HepG2 (cell line): Measurements from ENCODE around the gene FGFR3. TPM values are rescaled to one million over a fixed set of nuclear protein-coding genes. Genes with fewer than 3 reads are reported as not detected.
A peak's percentile ranks its signal among the peaks of the same experiment; 100 is the strongest.

Experiments used
- ATAC-seq: fragments of 200-7000 bp; cut with Tn5 transposase; 3 replicates; pipeline ENCODE4 v1.9.1; 2020; ENCODE audit warnings: mild to moderate bottlenecking, moderate library complexity
- Bru-seq: library from RNA; stranded (reverse); fragments of 400-500 nt; gene quantifications from one replicate; lab custom pipeline; 2021; lab: Mats Ljungman, UMichigan
- BruChase-seq, 2 experiments: library from RNA; stranded (reverse); fragments of 400-500 nt; gene quantifications; one replicate each; lab custom pipeline; 2021; lab: Mats Ljungman, UMichigan
- BruUV-seq: library from RNA; stranded (reverse); fragments of 400-500 nt; replicated peaks from 2 replicates; lab custom pipeline; 2021; lab: Mats Ljungman, UMichigan
- CTCF ChIA-PET: fragments of 300-600 bp; formaldehyde crosslinking; extraction: SDS; loops from one replicate; lab custom pipeline; 2021; ENCODE audit warnings: low total read pairs, inconsistent platforms, low intra/inter-chr PET ratio; lab: Yijun Ruan, JAX
- POLR2A ChIA-PET: fragments of 350-600 bp; sonication (Branson Sonifier 250); formaldehyde crosslinking; loops from one replicate; lab custom pipeline; 2020; ENCODE audit warnings: antibody characterized with exemption, inconsistent platforms; lab: Yijun Ruan, JAX
- DNase-seq: peaks from one replicate; pipeline ENCODE4 v3.0.0-alpha.2; 2015; ENCODE audit warnings: low spot score
- FAIRE-seq: peaks from 3 replicates; lab custom pipeline; 2011; peaks lifted over from hg19 to GRCh38; lab: Jason Lieb, UNC
- H2AFZ ChIP-seq: one replicate; pipeline ENCODE4 v1.6.1; 2011; ENCODE audit warnings: low read length, inconsistent platforms
- H3K27ac ChIP-seq: fragments of 300-600 bp; 3 replicates; pipeline ENCODE4 v1.8.0; 2011; ENCODE audit warnings: mixed run types, mild to moderate bottlenecking, mixed read lengths, low read length, inconsistent platforms; ENCODE audit not compliant: insufficient read depth; ENCODE audit errors: extremely low read length
- H3K27me3 ChIP-seq, 2 experiments: fragments of 200-600 bp in 1 of 2; 2 replicates in 1 of 2; 3 replicates in 1 of 2; pipeline versions ENCODE4 v1.6.0 to v1.8.0; 2011; ENCODE audit warnings: low read length in 2 of 2, mild to moderate bottlenecking in 2 of 2, moderate library complexity in 2 of 2, inconsistent platforms in 1 of 2; ENCODE audit not compliant: insufficient read depth in 2 of 2, control insufficient read depth in 1 of 2
- H3K36me3 ChIP-seq, 2 experiments: fragments of 200-600 bp in 1 of 2; replicated peaks in 1 of 2; 2 replicates in 1 of 2; 3 replicates in 1 of 2; pipeline versions ENCODE4 v1.5.1 to v1.8.0; 2011; ENCODE audit warnings: low read length in 2 of 2, inconsistent platforms in 1 of 2; ENCODE audit not compliant: insufficient read depth in 2 of 2, control insufficient read depth in 1 of 2
- H3K4me1 ChIP-seq: 2 replicates; pipeline ENCODE4 v1.5.1; 2012; ENCODE audit warnings: low read length, inconsistent platforms; ENCODE audit not compliant: insufficient read depth
- H3K4me2 ChIP-seq: 2 replicates; pipeline ENCODE4 v1.6.0; 2011; ENCODE audit warnings: low read depth, low read length, inconsistent platforms
- H3K4me3 ChIP-seq, 3 experiments: fragments of 200-600 bp in 1 of 3; sonication (generic), shearing (Covaris generic) in 1 of 3; replicated peaks in 1 of 3; 2 replicates each; pipeline ENCODE4 v1.5.1; 2011 to 2016; ENCODE audit warnings: low read length in 3 of 3, inconsistent platforms in 2 of 3, low read depth in 2 of 3, mild to moderate bottlenecking in 2 of 3, control low read depth in 1 of 3, mixed read lengths in 1 of 3; ENCODE audit not compliant: insufficient read depth in 1 of 3
- H3K79me2 ChIP-seq: one replicate; pipeline ENCODE4 v1.6.1; 2011; ENCODE audit warnings: low read length, inconsistent platforms; ENCODE audit not compliant: insufficient read depth
- H3K9ac ChIP-seq: 2 replicates; pipeline ENCODE4 v1.6.0; 2011; ENCODE audit warnings: mild to moderate bottlenecking, low read depth, low read length, inconsistent platforms; ENCODE audit not compliant: insufficient read depth
- H3K9me3 ChIP-seq: 2 replicates; pipeline ENCODE4 v1.5.1; 2012; ENCODE audit warnings: mild to moderate bottlenecking, low read length
- H4K20me1 ChIP-seq: 2 replicates; pipeline ENCODE4 v1.6.0; 2011; ENCODE audit warnings: inconsistent platforms, mild to moderate bottlenecking, low read length, moderate library complexity; ENCODE audit not compliant: insufficient read depth
- GATAD2A ChIP-seq: IDR thresholded peaks from 2 replicates; pipeline ENCODE4 v1.6.1; 2016
- RBFOX2 ChIP-seq: fragments of 200-400 bp; formaldehyde crosslinking; IDR thresholded peaks from 2 replicates; pipeline ENCODE4 v1.6.1; 2017; ENCODE audit warnings: low read depth, mild to moderate bottlenecking, low read length
- SALL1 ChIP-seq: sonication (generic); formaldehyde crosslinking; IDR thresholded peaks from 2 replicates; pipeline ENCODE4 v1.8.0; 2022; ENCODE audit warnings: mild to moderate bottlenecking, missing genetic modification reagents
- XRCC5 ChIP-seq: fragments of 200-400 bp; formaldehyde crosslinking; optimal IDR thresholded peaks from 2 replicates; pipeline ENCODE3; 2017; ENCODE audit warnings: mild to moderate bottlenecking, low read length
- ZBTB2 ChIP-seq: sonication (generic); formaldehyde crosslinking; IDR thresholded peaks from 2 replicates; pipeline ENCODE4 v1.8.0; 2022; ENCODE audit warnings: low read depth, missing genetic modification reagents
- ZFYVE20 ChIP-seq: sonication (generic); formaldehyde crosslinking; IDR thresholded peaks from 2 replicates; pipeline ENCODE4 v1.8.0; 2023; ENCODE audit warnings: low read depth, mild to moderate bottlenecking, moderate library complexity, missing genetic modification reagents, borderline replicate concordance
- ZNF263 ChIP-seq: sonication (generic); formaldehyde crosslinking; IDR thresholded peaks from 2 replicates; pipeline ENCODE4 v1.4.0; 2020; ENCODE audit warnings: missing genetic modification reagents
- ZNF737 ChIP-seq: sonication (generic); formaldehyde crosslinking; IDR thresholded peaks from 2 replicates; pipeline ENCODE4 v1.5.0; 2020; ENCODE audit warnings: missing genetic modification reagents, mild to moderate bottlenecking, borderline replicate concordance
- WGBS: methylation state at CpG from one replicate; pipeline ENCODE4 v1.1.6; 2017; ENCODE audit warnings: low lambda C conversion rate; 5-methylcytosine and 5-hydroxymethylcytosine counted together
- in situ Hi-C: cut with HindIII; loops from 2 replicates; pipeline ENCODE4 v1.10.0; 2017; ENCODE audit warnings: low pct_unique_long_range_greater_than_20kb; ENCODE audit not compliant: extremely low pct_ligation_motif_present
- intact Hi-C: fragments of 100-400 bp; cut with micrococcal nuclease; formaldehyde crosslinking; loops from one replicate; pipeline ENCODE4 v1.10.0; 2022; ENCODE audit not compliant: unreplicated experiment
- long read RNA-seq, 2 experiments: library from RNA in 1 of 2; library from polyadenylated mRNA in 1 of 2; stranded (forward) in 1 of 2; unstranded in 1 of 2; transcript quantifications; one replicate each; pipeline ENCODE4 v2.0.0, GENCODE V29; 2019 to 2022
- polyA minus RNA-seq, 3 experiments: library from RNA; depleted of rRNA, polyadenylated mRNA; stranded (reverse); fragments of >200 nt; gene quantifications; 2 replicates each; pipeline ENCODE4 v1.2.3, GENCODE V29; 2011; ENCODE audit warnings: low replicate concordance in 1 of 3
- polyA plus RNA-seq, 8 experiments: library from polyadenylated mRNA; depleted of rRNA in 3 of 8; stranded (reverse) in 7 of 8; unstranded in 1 of 8; fragments of >200 nt; fragmentation: Illumina TruSeq in 4 of 8; extraction: Trizol in 4 of 8; gene quantifications; 2 replicates each; pipeline versions ENCODE4 v1.2.1 to v1.2.3, GENCODE V29; 2011 to 2016; ENCODE audit warnings: low read depth in 4 of 8, missing spikeins in 1 of 8, mixed read lengths in 1 of 8; ENCODE audit not compliant: insufficient read depth in 1 of 8
- total RNA-seq, 5 experiments: library from RNA; depleted of rRNA; stranded (reverse); fragments of >200 nt; fragmentation: Illumina TruSeq; extraction: Trizol; gene quantifications; 2 replicates each; pipeline ENCODE4 v1.2.3, GENCODE V29; 2016; ENCODE audit warnings: low read depth in 1 of 5
- TF ChIP-seq, protein P1 (sequence below): sonication (generic); formaldehyde crosslinking; IDR thresholded peaks from 2 replicates; pipeline ENCODE4 v1.5.0; 2020; ENCODE audit warnings: missing genetic modification reagents, mild to moderate bottlenecking, borderline replicate concordance
- TF ChIP-seq, protein P2 (sequence below): sonication (generic); formaldehyde crosslinking; conservative IDR thresholded peaks from 2 replicates; pipeline ENCODE4 v1.4.0; 2020; ENCODE audit warnings: mild to moderate bottlenecking, missing genetic modification reagents, moderate library complexity

Gene FGFR3
- 40.2 and 103 TPM in 2 replicates for total RNA-seq (2016; rRNA removed; fragmentation: Illumina TruSeq; extraction: Trizol)
- total RNA-seq (2016; cell fraction: cytosol; rRNA removed; fragmentation: Illumina TruSeq; extraction: Trizol; ENCODE audit: low read depth), result 18.3 and 22.4 TPM in 2 replicates
- total RNA-seq (2016; cell fraction: insoluble cytoplasmic fraction; rRNA removed; fragmentation: Illumina TruSeq; extraction: Trizol), result 38.7 and 106 TPM in 2 replicates
- total RNA-seq (2016; cell fraction: membrane; rRNA removed; fragmentation: Illumina TruSeq; extraction: Trizol), result 39.4 and 45.4 TPM in 2 replicates
- total RNA-seq (2016; cell fraction: nucleus; rRNA removed; fragmentation: Illumina TruSeq; extraction: Trizol), result 114 and 144 TPM in 2 replicates
- 109 and 159 TPM in 2 replicates for polyA plus RNA-seq (2011; rRNA removed)
- 87.8 and 132 TPM in 2 replicates for polyA plus RNA-seq (2011; cell fraction: cytosol; rRNA removed)
- 914 and 1,354 TPM in 2 replicates for polyA plus RNA-seq (2011; cell fraction: nucleus; rRNA removed)
- polyA plus RNA-seq (2012), result 127 and 140 TPM in 2 replicates
- polyA plus RNA-seq (2016; cell fraction: cytosol; fragmentation: Illumina TruSeq; extraction: Trizol; ENCODE audit: low read depth), result 6.7 and 7.6 TPM in 2 replicates
- 36.5 and 42.1 TPM in 2 replicates for polyA plus RNA-seq (2016; cell fraction: insoluble cytoplasmic fraction; fragmentation: Illumina TruSeq; extraction: Trizol; ENCODE audit: low read depth)
- polyA plus RNA-seq (2016; cell fraction: membrane; fragmentation: Illumina TruSeq; extraction: Trizol; ENCODE audit: low read depth), result 24.3 and 24.6 TPM in 2 replicates
- 393 and 407 TPM in 2 replicates for polyA plus RNA-seq (2016; cell fraction: nucleus; fragmentation: Illumina TruSeq; extraction: Trizol; ENCODE audit: insufficient read depth, low read depth)
- 7.3 and 222 TPM in 2 replicates for polyA minus RNA-seq (2011; rRNA and poly(A)+ RNA removed; ENCODE audit: low replicate concordance)
- 97.8 and 100 TPM in 2 replicates for polyA minus RNA-seq (2011; cell fraction: cytosol; rRNA and poly(A)+ RNA removed)
- 130 and 153 TPM in 2 replicates for polyA minus RNA-seq (2011; cell fraction: nucleus; rRNA and poly(A)+ RNA removed)
- percentile 87 among the genes with signal in this experiment for Bru-seq, nascent RNA
- BruChase-seq, experiment 1, labeled RNA remaining after a 6-hour chase, result percentile 97 among the genes with signal in this experiment
- BruChase-seq, experiment 2, labeled RNA remaining after a 2-hour chase, result percentile 96 among the genes with signal in this experiment
- long read RNA-seq, experiment 1, partial matches to known transcripts, result 9 of 25 reads
- long read RNA-seq, experiment 1, other reads (novel, unspliced or antisense), result 16 of 25 reads
- long read RNA-seq, experiment 2, full-length matches to known transcripts, result 21 of 337 reads
- long read RNA-seq, experiment 2, partial matches to known transcripts, result 271 of 337 reads
- long read RNA-seq, experiment 2, other reads (novel, unspliced or antisense), result 45 of 337 reads

DNA sequence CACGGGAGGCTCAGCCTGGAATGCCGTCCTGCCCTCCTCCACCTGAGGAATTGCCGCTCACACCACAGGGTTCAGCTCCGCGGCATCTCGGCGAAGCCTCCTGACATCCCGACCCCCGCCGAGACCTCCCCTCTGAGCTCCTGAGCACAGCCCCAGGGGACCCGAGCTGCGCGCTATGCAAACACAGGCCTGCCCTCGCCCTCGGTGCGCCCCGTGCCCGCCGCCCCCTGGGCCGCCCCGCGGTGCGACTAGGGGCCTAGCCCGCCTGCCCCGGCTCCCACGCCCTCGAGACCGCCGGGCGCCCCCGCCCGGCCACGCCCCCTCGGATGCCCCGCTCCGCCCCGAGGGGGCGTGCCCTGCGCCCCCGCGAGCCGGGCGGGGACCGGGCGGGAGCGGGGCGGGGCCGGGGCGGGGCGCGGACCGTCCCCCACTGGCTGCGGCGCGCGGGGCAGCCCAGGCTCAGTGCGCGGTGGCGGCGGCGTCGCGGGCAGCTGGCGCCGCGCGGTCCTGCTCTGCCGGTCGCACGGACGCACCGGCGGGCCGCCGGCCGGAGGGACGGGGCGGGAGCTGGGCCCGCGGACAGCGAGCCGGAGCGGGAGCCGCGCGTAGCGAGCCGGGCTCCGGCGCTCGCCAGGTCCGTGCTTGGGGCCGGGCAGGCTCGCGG lies at the start of gene FGFR3:
Gene FGFR3 (plus strand): TSS at position 462 of the 664 bp plus-strand sequence. CDS start 642 bp downstream, outside the sequence.
- peak within 1 kb of the TSS; percentile 87 for H3K4me2 ChIP-seq
- DNase-seq (peak; percentile 48), FAIRE-seq (no peak), ATAC-seq (peak; percentile 31)
- POLR2A ChIA-PET, result interaction anchor here (0.7 to 28.6 kb wide), 7 partner anchors 8 to 72 kb away, joined by 3 to 1258 read pairs (median 23); partner anchors contain the start of genes TACC3 and TMEM129
- H3K4me1 ChIP-seq, result peaks cover 71% of the 10 kb centered on the region
- no TSS peak for BruUV-seq
- peaks cover 36% of the 10 kb centered on the region for H3K79me2 ChIP-seq
- peak within 1 kb of the TSS; percentile 94 for H3K9ac ChIP-seq
- CTCF ChIA-PET, result interaction anchor here (3.3 kb wide), 1 partner anchor 17 kb away, joined by 11 read pairs; no protein-coding TSS in a partner anchor
- H3K27me3 ChIP-seq, result peaks cover 8 to 22% of the 10 kb centered on the region in 2 experiments; a peak in 4 of 5 replicates
- intact Hi-C loops (no loop called here), in situ Hi-C loops (no loop called here)
- peaks cover 3% of the 10 kb centered on the region; the same call in 1 of the 2 replicates for H4K20me1 ChIP-seq
- H2AFZ ChIP-seq, result no peak within 1 kb of the TSS
- H3K27ac ChIP-seq, result peak within 1 kb of the TSS; percentile 92
- no peaks in the 10 kb centered on the region for H3K9me3 ChIP-seq
- peak within 1 kb of the TSS; percentile 94 to 98 (median 95) for H3K4me3 ChIP-seq
- peaks cover 0 to 2% of the 10 kb centered on the region in 2 experiments; a peak in 1 of 5 replicates for H3K36me3 ChIP-seq
- WGBS, result 0% methylated on average over 8 of the region's 95 CpGs
- peak; percentile 76 for TF ChIP-seq ZBTB2
- TF ChIP-seq RBFOX2, result peak; percentile 70; the same call in 1 of the 2 replicates
- TF ChIP-seq GATAD2A, result peak; percentile 31; the same call in 1 of the 2 replicates
- TF ChIP-seq ZNF737 (CRISPR knock-in tag), result no peak
- TF ChIP-seq, protein P1, sequence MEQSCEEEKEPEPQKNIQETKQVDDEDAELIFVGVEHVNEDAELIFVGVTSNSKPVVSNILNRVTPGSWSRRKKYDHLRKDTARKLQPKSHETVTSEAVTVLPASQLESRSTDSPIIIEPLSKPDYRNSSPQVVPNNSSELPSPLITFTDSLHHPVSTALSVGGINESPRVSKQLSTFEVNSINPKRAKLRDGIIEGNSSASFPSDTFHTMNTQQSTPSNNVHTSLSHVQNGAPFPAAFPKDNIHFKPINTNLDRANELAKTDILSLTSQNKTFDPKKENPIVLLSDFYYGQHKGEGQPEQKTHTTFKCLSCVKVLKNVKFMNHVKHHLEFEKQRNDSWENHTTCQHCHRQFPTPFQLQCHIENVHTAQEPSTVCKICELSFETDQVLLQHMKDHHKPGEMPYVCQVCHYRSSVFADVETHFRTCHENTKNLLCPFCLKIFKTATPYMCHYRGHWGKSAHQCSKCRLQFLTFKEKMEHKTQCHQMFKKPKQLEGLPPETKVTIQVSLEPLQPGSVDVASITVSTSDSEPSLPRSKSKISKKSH (CRISPR knock-in tag), result peak; percentile 80; the same call in 1 of the 2 replicates
- TF ChIP-seq ZNF263 (CRISPR knock-in tag), result peak; percentile 89; the same call in 1 of the 2 replicates
- TF ChIP-seq, protein P2, sequence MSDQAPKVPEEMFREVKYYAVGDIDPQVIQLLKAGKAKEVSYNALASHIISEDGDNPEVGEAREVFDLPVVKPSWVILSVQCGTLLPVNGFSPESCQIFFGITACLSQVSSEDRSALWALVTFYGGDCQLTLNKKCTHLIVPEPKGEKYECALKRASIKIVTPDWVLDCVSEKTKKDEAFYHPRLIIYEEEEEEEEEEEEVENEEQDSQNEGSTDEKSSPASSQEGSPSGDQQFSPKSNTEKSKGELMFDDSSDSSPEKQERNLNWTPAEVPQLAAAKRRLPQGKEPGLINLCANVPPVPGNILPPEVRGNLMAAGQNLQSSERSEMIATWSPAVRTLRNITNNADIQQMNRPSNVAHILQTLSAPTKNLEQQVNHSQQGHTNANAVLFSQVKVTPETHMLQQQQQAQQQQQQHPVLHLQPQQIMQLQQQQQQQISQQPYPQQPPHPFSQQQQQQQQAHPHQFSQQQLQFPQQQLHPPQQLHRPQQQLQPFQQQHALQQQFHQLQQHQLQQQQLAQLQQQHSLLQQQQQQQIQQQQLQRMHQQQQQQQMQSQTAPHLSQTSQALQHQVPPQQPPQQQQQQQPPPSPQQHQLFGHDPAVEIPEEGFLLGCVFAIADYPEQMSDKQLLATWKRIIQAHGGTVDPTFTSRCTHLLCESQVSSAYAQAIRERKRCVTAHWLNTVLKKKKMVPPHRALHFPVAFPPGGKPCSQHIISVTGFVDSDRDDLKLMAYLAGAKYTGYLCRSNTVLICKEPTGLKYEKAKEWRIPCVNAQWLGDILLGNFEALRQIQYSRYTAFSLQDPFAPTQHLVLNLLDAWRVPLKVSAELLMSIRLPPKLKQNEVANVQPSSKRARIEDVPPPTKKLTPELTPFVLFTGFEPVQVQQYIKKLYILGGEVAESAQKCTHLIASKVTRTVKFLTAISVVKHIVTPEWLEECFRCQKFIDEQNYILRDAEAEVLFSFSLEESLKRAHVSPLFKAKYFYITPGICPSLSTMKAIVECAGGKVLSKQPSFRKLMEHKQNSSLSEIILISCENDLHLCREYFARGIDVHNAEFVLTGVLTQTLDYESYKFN (CRISPR knock-in tag), result 0 out of 2 replicates have a peak, but pooled peaks have one; percentile 17
- peak; percentile 62; the same call in 1 of the 2 replicates for TF ChIP-seq ZFYVE20 (CRISPR knock-in tag)
- TF ChIP-seq XRCC5, result peak; percentile 21
- peak; percentile 43; the same call in 1 of the 2 replicates for TF ChIP-seq SALL1
